ENCODE measurements around the gene RPGRIP1L.
A peak's percentile ranks its signal among the peaks of the same experiment; 100 is the strongest.

RPGRIP1L gene

DNA sequence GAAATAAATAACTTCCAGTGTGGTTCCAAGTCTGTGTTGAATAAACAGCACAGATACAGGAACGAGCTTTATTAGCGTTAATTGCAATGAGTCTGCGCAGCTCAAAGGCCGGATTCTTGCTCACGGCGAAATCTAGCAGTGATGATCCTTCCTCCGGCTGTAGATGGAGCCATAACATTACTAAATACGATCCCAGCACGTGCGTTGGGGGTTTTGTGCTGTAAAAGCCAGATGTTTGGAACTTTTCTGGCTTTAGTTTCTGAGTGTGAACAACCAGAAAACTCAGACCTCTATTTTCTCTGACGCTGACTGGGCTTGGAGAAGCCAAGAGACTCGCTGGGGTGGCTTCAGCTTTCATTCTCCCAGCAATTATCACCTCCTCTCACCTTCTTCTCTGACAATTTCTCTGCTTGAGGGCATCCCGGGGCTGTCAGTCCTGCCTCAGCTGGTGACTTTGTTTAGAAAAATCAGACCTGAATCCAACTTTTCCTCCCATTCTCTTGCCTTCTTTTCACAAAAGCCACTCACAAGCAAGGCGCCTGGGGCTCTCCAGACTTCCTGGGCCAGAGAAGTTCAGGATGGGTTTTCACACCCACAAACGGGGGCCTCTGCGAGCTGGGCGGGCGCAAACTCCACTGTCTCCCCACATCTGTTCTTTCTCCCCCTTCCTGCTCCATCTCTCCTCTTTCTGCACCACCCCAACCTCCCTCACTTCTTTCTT, 153.5 kb downstream of the RPGRIP1L start:
- TF ChIP-seq, protein P1, sequence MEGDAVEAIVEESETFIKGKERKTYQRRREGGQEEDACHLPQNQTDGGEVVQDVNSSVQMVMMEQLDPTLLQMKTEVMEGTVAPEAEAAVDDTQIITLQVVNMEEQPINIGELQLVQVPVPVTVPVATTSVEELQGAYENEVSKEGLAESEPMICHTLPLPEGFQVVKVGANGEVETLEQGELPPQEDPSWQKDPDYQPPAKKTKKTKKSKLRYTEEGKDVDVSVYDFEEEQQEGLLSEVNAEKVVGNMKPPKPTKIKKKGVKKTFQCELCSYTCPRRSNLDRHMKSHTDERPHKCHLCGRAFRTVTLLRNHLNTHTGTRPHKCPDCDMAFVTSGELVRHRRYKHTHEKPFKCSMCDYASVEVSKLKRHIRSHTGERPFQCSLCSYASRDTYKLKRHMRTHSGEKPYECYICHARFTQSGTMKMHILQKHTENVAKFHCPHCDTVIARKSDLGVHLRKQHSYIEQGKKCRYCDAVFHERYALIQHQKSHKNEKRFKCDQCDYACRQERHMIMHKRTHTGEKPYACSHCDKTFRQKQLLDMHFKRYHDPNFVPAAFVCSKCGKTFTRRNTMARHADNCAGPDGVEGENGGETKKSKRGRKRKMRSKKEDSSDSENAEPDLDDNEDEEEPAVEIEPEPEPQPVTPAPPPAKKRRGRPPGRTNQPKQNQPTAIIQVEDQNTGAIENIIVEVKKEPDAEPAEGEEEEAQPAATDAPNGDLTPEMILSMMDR (IDR thresholded peaks at IDR 0.05) = peak; percentile 42
- peaks cover 88% of the 10 kb centered on the region for H3K27me3 ChIP-seq
- H3K36me3 ChIP-seq = no peaks in the 10 kb centered on the region
- H3K9me3 ChIP-seq = no peaks in the 10 kb centered on the region
- H3K27ac ChIP-seq = no peak overlapping the region
- no peak overlapping the region for H3K4me3 ChIP-seq (ENCODE audit: low read depth in 1 of 2, low read length in 1 of 2)
- H3K4me1 ChIP-seq (ENCODE audit: control insufficient read depth in 1 of 2, insufficient read depth in 1 of 2, low read depth in 1 of 2, low read length in 1 of 2) = no peaks in the 10 kb centered on the region

Measured in neutrophil (primary cell).